HAP-1 (cell line): ENCODE results near the gene ATP6V0A1.

Experiments
- DNase-seq, 2 experiments: peaks; one replicate each; pipeline ENCODE4 v3.0.0-alpha.2; 2016 to 2020; ENCODE audit warnings: low spot score in 2 of 2
- H3K27me3 ChIP-seq: fragments of 250-450 bp; sonication (Bioruptor Pico); 2 replicates; pipeline ENCODE4 v1.5.1; 2020; ENCODE audit warnings: low read depth, mild to moderate bottlenecking, moderate library complexity
- H3K36me3 ChIP-seq: fragments of 250-450 bp; sonication (Bioruptor Pico); replicated peaks from 2 replicates; pipeline ENCODE4 v1.5.1; 2020; ENCODE audit warnings: mild to moderate bottlenecking
- H3K4me1 ChIP-seq: fragments of 250-450 bp; sonication (Bioruptor Pico); 2 replicates; pipeline ENCODE4 v1.5.1; 2020; ENCODE audit warnings: mild to moderate bottlenecking
- H3K4me3 ChIP-seq: fragments of 250-450 bp; sonication (Bioruptor Pico); 2 replicates; pipeline ENCODE4 v1.5.1; 2020; ENCODE audit warnings: mild to moderate bottlenecking, moderate library complexity
- H3K9me3 ChIP-seq: fragments of 250-450 bp; sonication (Bioruptor Pico); 2 replicates; pipeline ENCODE4 v1.5.1; 2020; ENCODE audit warnings: mild to moderate bottlenecking, moderate library complexity
- in situ Hi-C: fragments of 300-500 bp; cut with MboI; formaldehyde crosslinking; loops from 3 replicates; pipeline ENCODE4 v1.14.3; 2020; ENCODE audit warnings: low sequenced_read_pairs, inconsistent platforms, mixed read lengths

Gene ATP6V0A1

GRCh38 chr17:42564815-42565522 is 106.3 kb downstream of the ATP6V0A1 start:
- Histone ChIP-seq H3K4me1 (peaks cover 22% of the 10 kb centered on the region), H3K36me3 (peaks cover 55% of the 10 kb centered on the region), H3K9me3 (no peaks in the 10 kb centered on the region), H3K27me3 (no peaks in the 10 kb centered on the region), H3K4me3 (no peak overlapping the region)
- no peak for DNase-seq
- in situ Hi-C loops, result no loop called here

GRCh38 chr17:42565523-42566214 is 107.0 kb downstream of the ATP6V0A1 start:
- Histone ChIP-seq H3K36me3 (peaks cover 62% of the 10 kb centered on the region), H3K4me1 (peaks cover 22% of the 10 kb centered on the region), H3K27me3 (no peaks in the 10 kb centered on the region), H3K9me3 (no peaks in the 10 kb centered on the region), H3K4me3 (no peak overlapping the region)
- no peak for DNase-seq
- in situ Hi-C loops, result no loop called here

- Histone ChIP-seq H3K27me3 (no peaks in the 10 kb centered on the region), H3K36me3 (peaks cover 67% of the 10 kb centered on the region), H3K4me3 (peak overlapping the region; percentile 96), H3K4me1 (peaks cover 21% of the 10 kb centered on the region), H3K9me3 (no peaks in the 10 kb centered on the region)
- in situ Hi-C loops, result no loop called here
- DNase-seq, result no peak
Measured at GRCh38 chr17:42566215-42566882, 107.7 kb downstream of the ATP6V0A1 start.

- DNase-seq, result peak; percentile 86 to 95
- Histone ChIP-seq H3K4me1 (peaks cover 17% of the 10 kb centered on the region), H3K9me3 (no peaks in the 10 kb centered on the region), H3K4me3 (peak within 1 kb of the TSS; percentile 96), H3K27me3 (no peaks in the 10 kb centered on the region), H3K36me3 (peaks cover 74% of the 10 kb centered on the region)
- in situ Hi-C loops, result no loop called here
Measured at GRCh38 chr17:42566883-42567573, 108.3 kb downstream of the ATP6V0A1 start, which contains the start of gene MLX. Gene MLX (plus strand): TSS chr17:42567100. CDS start chr17:42567125, 25 bp downstream.

GRCh38 chr17:42568341-42569111 is 109.8 kb downstream of the ATP6V0A1 start:
- Histone ChIP-seq H3K4me1 (peaks cover 12% of the 10 kb centered on the region), H3K36me3 (peaks cover 85% of the 10 kb centered on the region), H3K4me3 (no peak overlapping the region), H3K27me3 (no peaks in the 10 kb centered on the region), H3K9me3 (no peaks in the 10 kb centered on the region)
- no peak for DNase-seq
- in situ Hi-C loops, result no loop called here

GRCh38 chr17:42571435-42572225 is 113.0 kb downstream of the ATP6V0A1 start:
- DNase-seq, result no peak
- H3K9me3 ChIP-seq, result no peaks in the 10 kb centered on the region
- no peaks in the 10 kb centered on the region for H3K27me3 ChIP-seq
- in situ Hi-C loops, result loop anchor here (10.0 kb wide), 1 partner anchor 263 kb away; the partner anchor contains the start of gene PSME3
- H3K4me3 ChIP-seq, result no peak overlapping the region
- peaks cover 13% of the 10 kb centered on the region for H3K4me1 ChIP-seq
- peaks cover 84% of the 10 kb centered on the region for H3K36me3 ChIP-seq
